HUES6 (cell line): ENCODE data around the gene ABHD8.

Experiments
- H3K27ac ChIP-seq: 2 replicates; pipeline ENCODE4 v1.7.0; 2013; ENCODE audit warnings: low read depth, mild to moderate bottlenecking, low read length, inconsistent platforms
- H3K27me3 ChIP-seq: 2 replicates; pipeline ENCODE4 v1.6.1; 2013; ENCODE audit warnings: low read length; ENCODE audit not compliant: control insufficient read depth, insufficient read depth
- H3K36me3 ChIP-seq: 2 replicates; pipeline ENCODE4 v1.6.1; 2013; ENCODE audit warnings: low read length; ENCODE audit not compliant: control insufficient read depth, insufficient read depth
- H3K4me1 ChIP-seq: 2 replicates; pipeline ENCODE4 v1.6.1; 2013; ENCODE audit warnings: low read length; ENCODE audit not compliant: control insufficient read depth, insufficient read depth
- H3K4me3 ChIP-seq: 2 replicates; pipeline ENCODE4 v1.5.1; 2013; ENCODE audit warnings: low read depth, low read length
- H3K9ac ChIP-seq: one replicate; pipeline ENCODE4 v1.6.1; 2013; ENCODE audit warnings: mild to moderate bottlenecking, low read length
- H3K9me3 ChIP-seq: 2 replicates; pipeline ENCODE4 v1.6.1; 2013; ENCODE audit warnings: low read depth, low read length; ENCODE audit not compliant: control insufficient read depth, insufficient read depth

ABHD8 gene

GRCh38 chr19:17314007-17314593 is 10.9 kb upstream of the ABHD8 start:
- Histone ChIP-seq H3K4me3 (no peak overlapping the region), H3K4me1 (peaks cover 10% of the 10 kb centered on the region; the same call in 1 of the 2 replicates), H3K27me3 (no peaks in the 10 kb centered on the region), H3K9me3 (no peaks in the 10 kb centered on the region), H3K36me3 (peaks cover 45% of the 10 kb centered on the region), H3K9ac (no peak overlapping the region), H3K27ac (no peak overlapping the region)

- H3K36me3 ChIP-seq = peaks cover 41% of the 10 kb centered on the region
- no peak overlapping the region; the same call in 1 of the 2 replicates for H3K27ac ChIP-seq
- H3K4me1 ChIP-seq = peaks cover 10% of the 10 kb centered on the region; the same call in 1 of the 2 replicates
- no peak overlapping the region for H3K4me3 ChIP-seq
- peak overlapping the region; percentile 74 for H3K9ac ChIP-seq
- no peaks in the 10 kb centered on the region for H3K9me3 ChIP-seq
- no peaks in the 10 kb centered on the region for H3K27me3 ChIP-seq
These were observed 9.2 kb upstream of the ABHD8 start for GRCh38 chr19:17312189-17313113.

GRCh38 chr19:17311455-17312188 is 8.4 kb upstream of the ABHD8 start:
- Histone ChIP-seq H3K9ac (peak overlapping the region; percentile 74), H3K4me1 (peaks cover 12% of the 10 kb centered on the region; the same call in 1 of the 2 replicates), H3K4me3 (no peak overlapping the region), H3K27me3 (no peaks in the 10 kb centered on the region), H3K9me3 (no peaks in the 10 kb centered on the region), H3K36me3 (peaks cover 41% of the 10 kb centered on the region), H3K27ac (no peak overlapping the region; the same call in 1 of the 2 replicates)

- peak overlapping the region; percentile 75; the same call in 1 of the 2 replicates for H3K27ac ChIP-seq
These were observed 6.8 kb upstream of the ABHD8 start for GRCh38 chr19:17309965-17310461.

GRCh38 chr19:17309198-17309964 is 6.2 kb upstream of the ABHD8 start, which contains the start of gene DDA1:
DDA1 (plus strand) TSS chr19:17309563; CDS start chr19:17309655, 92 bp downstream.
- Histone ChIP-seq H3K27ac (peak within 1 kb of the TSS; percentile 75; the same call in 1 of the 2 replicates), H3K4me1 (peaks cover 23% of the 10 kb centered on the region), H3K36me3 (peaks cover 22% of the 10 kb centered on the region), H3K9ac (peak within 1 kb of the TSS; percentile 72), H3K4me3 (peak within 1 kb of the TSS; percentile 88), H3K27me3 (no peaks in the 10 kb centered on the region), H3K9me3 (no peaks in the 10 kb centered on the region)

More at GRCh38 chr19:17309965-17310461, 6.8 kb upstream of the ABHD8 start:
- no peaks in the 10 kb centered on the region for H3K9me3 ChIP-seq
- H3K36me3 ChIP-seq = peaks cover 28% of the 10 kb centered on the region
- H3K4me1 ChIP-seq = peaks cover 17% of the 10 kb centered on the region; the same call in 1 of the 2 replicates
- H3K27me3 ChIP-seq = no peaks in the 10 kb centered on the region
- H3K9ac ChIP-seq = peak overlapping the region; percentile 72
- peak overlapping the region; percentile 88 for H3K4me3 ChIP-seq

GRCh38 chr19:17307876-17308377 is 4.7 kb upstream of the ABHD8 start:
- H3K9ac ChIP-seq = no peak overlapping the region
- no peaks in the 10 kb centered on the region for H3K9me3 ChIP-seq
- peaks cover 11% of the 10 kb centered on the region; the same call in 1 of the 2 replicates for H3K36me3 ChIP-seq
- no peak overlapping the region for H3K27ac ChIP-seq
- H3K4me1 ChIP-seq = peaks cover 33% of the 10 kb centered on the region
- no peak overlapping the region for H3K4me3 ChIP-seq
- H3K27me3 ChIP-seq = no peaks in the 10 kb centered on the region

GRCh38 chr19:17306285-17306714 is 3.1 kb upstream of the ABHD8 start:
- Histone ChIP-seq H3K9ac (peak overlapping the region; percentile 91), H3K4me3 (peak overlapping the region; percentile 82), H3K4me1 (peaks cover 39% of the 10 kb centered on the region), H3K36me3 (peaks cover 3% of the 10 kb centered on the region; the same call in 1 of the 2 replicates), H3K27me3 (no peaks in the 10 kb centered on the region), H3K9me3 (no peaks in the 10 kb centered on the region), H3K27ac (peak overlapping the region; percentile 69)

- Histone ChIP-seq H3K4me3 (peak within 1 kb of the TSS; percentile 82), H3K36me3 (peaks cover 4% of the 10 kb centered on the region; the same call in 1 of the 2 replicates), H3K9ac (peak within 1 kb of the TSS; percentile 91), H3K27ac (peak within 1 kb of the TSS; percentile 69), H3K4me1 (peaks cover 38% of the 10 kb centered on the region), H3K9me3 (no peaks in the 10 kb centered on the region), H3K27me3 (no peaks in the 10 kb centered on the region)
These were observed 2.5 kb upstream of the ABHD8 start, which contains the start of gene MRPL34 for GRCh38 chr19:17305517-17306284. MRPL34 (plus strand) TSS chr19:17305872; CDS start chr19:17305893, 21 bp downstream.

- Histone ChIP-seq H3K27me3 (no peaks in the 10 kb centered on the region), H3K36me3 (peaks cover 6% of the 10 kb centered on the region), H3K27ac (no peak overlapping the region), H3K9me3 (no peaks in the 10 kb centered on the region), H3K4me3 (peak overlapping the region; percentile 5), H3K4me1 (peaks cover 33% of the 10 kb centered on the region), H3K9ac (no peak overlapping the region)
These were observed 1.9 kb upstream of the ABHD8 start for GRCh38 chr19:17305216-17305516.
